WTC11 (cell line): ENCODE data around the gene KCNIP1. TPM values are rescaled to one million over a fixed set of nuclear protein-coding genes. Genes with fewer than 3 reads are reported as not detected.

Experiments
- ATAC-seq: fragments of 200-7000 bp; cut with Tn5 transposase; 2 replicates; pipeline ENCODE4 v1.10.0; 2021; ENCODE audit warnings: mild to moderate bottlenecking, moderate library complexity
- CTCF ChIA-PET: fragments of 300-600 bp; sonication (Branson Sonifier 250); formaldehyde crosslinking; loops from one replicate; lab custom pipeline; 2021; ENCODE audit warnings: antibody characterized with exemption; lab: Charles Lee
- POLR2A ChIA-PET: fragments of 350-600 bp; sonication (Branson Sonifier 250); formaldehyde crosslinking; loops from one replicate; lab custom pipeline; 2021; ENCODE audit warnings: antibody characterized with exemption; lab: Charles Lee
- DNase-seq: peaks from one replicate; pipeline ENCODE4 v3.0.0; 2021; ENCODE audit warnings: low spot score
- H3K27ac Mint-ChIP-seq: 2 replicates; pipeline ENCODE4 v1.8.0; 2021; ENCODE audit warnings: mixed read lengths
- H3K27me3 Mint-ChIP-seq: 2 replicates; pipeline ENCODE4 v1.8.0; 2021; ENCODE audit warnings: low read depth, mild to moderate bottlenecking, moderate library complexity, mixed read lengths
- H3K36me3 Mint-ChIP-seq: 2 replicates; pipeline ENCODE4 v1.8.0; 2021; ENCODE audit warnings: mixed read lengths
- H3K4me1 Mint-ChIP-seq: 2 replicates; pipeline ENCODE4 v1.8.0; 2022; ENCODE audit warnings: mixed read lengths
- H3K4me3 Mint-ChIP-seq: 2 replicates; pipeline ENCODE4 v1.8.0; 2021; ENCODE audit warnings: mild to moderate bottlenecking, moderate library complexity, mixed read lengths
- H3K9me3 Mint-ChIP-seq: 2 replicates; pipeline ENCODE4 v1.8.0; 2021; ENCODE audit warnings: mixed read lengths
- ATF6 ChIP-seq: sonication (generic); formaldehyde crosslinking; IDR thresholded peaks from 2 replicates; pipeline ENCODE4 v1.8.1; 2023; ENCODE audit warnings: mild to moderate bottlenecking, missing genetic modification reagents
- FOXP4 ChIP-seq: sonication (generic); formaldehyde crosslinking; IDR thresholded peaks from 2 replicates; pipeline ENCODE4 v1.8.0; 2022; ENCODE audit warnings: mild to moderate bottlenecking, missing genetic modification reagents
- GRHL2 ChIP-seq: fragments of 250-450 bp; sonication (Bioruptor Pico); IDR thresholded peaks from 2 replicates; pipeline ENCODE4 v1.8.0; 2022; ENCODE audit warnings: mild to moderate bottlenecking, moderate library complexity; ENCODE audit not compliant: insufficient replicate concordance, severe bottlenecking
- HMGA2 ChIP-seq: fragments of 250-450 bp; sonication (Bioruptor Pico); IDR thresholded peaks from 2 replicates; pipeline ENCODE4 v1.4.0; 2021; ENCODE audit warnings: mild to moderate bottlenecking, moderate library complexity
- JAZF1 ChIP-seq: fragments of 250-450 bp; sonication (Bioruptor Pico); IDR thresholded peaks from 2 replicates; pipeline ENCODE4 v1.9.0; 2021; ENCODE audit warnings: moderate library complexity, mild to moderate bottlenecking, inconsistent platforms
- MXD4 ChIP-seq: fragments of 250-450 bp; sonication (Bioruptor Pico); IDR thresholded peaks from 2 replicates; pipeline ENCODE4 v1.8.0; 2021; ENCODE audit warnings: mild to moderate bottlenecking, moderate library complexity, borderline replicate concordance
- NFE2L1 ChIP-seq: sonication (generic); formaldehyde crosslinking; IDR thresholded peaks from 2 replicates; pipeline ENCODE4 v1.8.1; 2023; ENCODE audit warnings: missing genetic modification reagents
- NR2C2 ChIP-seq: sonication (generic); formaldehyde crosslinking; IDR thresholded peaks from 2 replicates; pipeline ENCODE4 v1.8.0; 2022; ENCODE audit warnings: mild to moderate bottlenecking, missing genetic modification reagents
- SP1 ChIP-seq: sonication (generic); formaldehyde crosslinking; conservative IDR thresholded peaks from 2 replicates; pipeline ENCODE4 v1.8.1; 2022; ENCODE audit warnings: missing genetic modification reagents
- ZBTB21 ChIP-seq: sonication (generic); formaldehyde crosslinking; IDR thresholded peaks from 2 replicates; pipeline ENCODE4 v1.8.1; 2023; ENCODE audit warnings: mild to moderate bottlenecking, missing genetic modification reagents, borderline replicate concordance
- ZNF121 ChIP-seq: sonication (generic); formaldehyde crosslinking; IDR thresholded peaks from 2 replicates; pipeline ENCODE4 v1.8.0; 2023; ENCODE audit warnings: missing genetic modification reagents
- ZNF317 ChIP-seq: sonication (generic); formaldehyde crosslinking; IDR thresholded peaks from 2 replicates; pipeline ENCODE4 v1.8.1; 2023; ENCODE audit warnings: low read depth, mild to moderate bottlenecking, moderate library complexity, missing genetic modification reagents, borderline replicate concordance
- ZNF512 ChIP-seq: sonication (generic); formaldehyde crosslinking; IDR thresholded peaks from 2 replicates; pipeline ENCODE4 v1.8.1; 2022; ENCODE audit warnings: missing genetic modification reagents, borderline replicate concordance
- total RNA-seq: library from RNA; stranded (reverse); gene quantifications from 3 replicates; pipeline ENCODE4 v1.2.3, GENCODE V29; 2021
- TF ChIP-seq, protein P1 (sequence below): fragments of 250-450 bp; sonication (Bioruptor Pico); IDR thresholded peaks from 2 replicates; pipeline ENCODE4 v1.8.0; 2021; ENCODE audit warnings: mild to moderate bottlenecking
- TF ChIP-seq, protein P2 (sequence below): sonication (generic); formaldehyde crosslinking; IDR thresholded peaks from 2 replicates; pipeline ENCODE4 v1.8.1; 2022; ENCODE audit warnings: mild to moderate bottlenecking, missing genetic modification reagents, moderate library complexity, borderline replicate concordance
- TF ChIP-seq, protein P3 (sequence below): sonication (generic); formaldehyde crosslinking; IDR thresholded peaks from 2 replicates; pipeline ENCODE4 v1.8.1; 2022; ENCODE audit warnings: mild to moderate bottlenecking, moderate library complexity, missing genetic modification reagents
- TF ChIP-seq, protein P4 (sequence below): sonication (generic); formaldehyde crosslinking; IDR thresholded peaks from 2 replicates; pipeline ENCODE4 v1.8.1; 2022; ENCODE audit warnings: low read depth, missing genetic modification reagents, borderline replicate concordance

KCNIP1 gene
- total RNA-seq, 1 experiment from 2014 or later = 0.59 TPM

DNA sequence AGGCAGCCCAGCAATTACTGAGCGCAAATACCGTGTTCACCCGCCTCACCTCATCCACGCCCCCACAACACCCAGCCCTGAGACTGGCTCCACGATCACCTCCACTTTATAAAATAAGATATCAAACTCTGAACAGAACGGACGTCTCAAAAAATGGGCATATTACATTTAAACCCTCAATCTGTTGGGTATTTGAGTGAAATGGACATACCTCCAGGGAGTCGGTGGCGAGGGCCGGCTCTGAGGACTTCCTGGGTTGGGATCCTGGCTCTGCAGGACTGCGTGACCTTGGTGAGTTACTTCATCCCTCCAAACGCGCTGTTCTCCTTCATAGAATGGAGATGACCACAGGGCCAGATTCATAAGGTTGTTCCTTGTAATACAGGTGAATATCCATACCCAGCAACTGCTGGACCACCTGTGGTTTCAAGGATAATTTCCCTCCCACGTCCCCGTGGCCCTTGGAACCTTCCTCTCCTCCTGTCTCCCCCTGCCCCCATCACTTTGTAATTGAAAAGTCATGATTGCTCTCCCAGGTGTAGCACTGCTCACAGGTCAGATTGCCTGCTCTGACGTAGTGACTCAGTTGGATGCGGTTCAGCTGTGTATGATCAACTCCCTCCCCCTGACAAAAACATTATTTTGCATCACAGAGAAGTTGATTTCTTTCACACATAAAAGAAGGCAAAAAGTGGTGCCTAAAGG lies 135.6 kb downstream of the KCNIP1 start:
- POLR2A ChIA-PET = interaction anchor here (1.0 kb wide), 1 partner anchor 106 kb away, joined by 5 read pairs; no protein-coding TSS in a partner anchor
- CTCF ChIA-PET = interaction anchor here (0.8 to 5.0 kb wide), 19 partner anchors 14 to 493 kb away, joined by 3 to 55 read pairs (median 4); no protein-coding TSS in a partner anchor

GRCh38 chr5:170640731-170641588 lies 137.1 kb downstream of the KCNIP1 start:
- Mint-ChIP-seq H3K27ac (no peak overlapping the region), H3K9me3 (peaks cover 4% of the 10 kb centered on the region; the same call in 1 of the 2 replicates), H3K36me3 (no peaks in the 10 kb centered on the region)
- no peak for DNase-seq
- CTCF ChIA-PET = interaction anchor here (1.0 to 5.0 kb wide), 2 partner anchors 9 to 150 kb away, joined by 6 to 55 read pairs; no protein-coding TSS in a partner anchor
- no peak for TF ChIP-seq NR2C2 (CRISPR knock-in tag)
- TF ChIP-seq JAZF1 (CRISPR knock-in tag) = no peak
- TF ChIP-seq, protein P1, sequence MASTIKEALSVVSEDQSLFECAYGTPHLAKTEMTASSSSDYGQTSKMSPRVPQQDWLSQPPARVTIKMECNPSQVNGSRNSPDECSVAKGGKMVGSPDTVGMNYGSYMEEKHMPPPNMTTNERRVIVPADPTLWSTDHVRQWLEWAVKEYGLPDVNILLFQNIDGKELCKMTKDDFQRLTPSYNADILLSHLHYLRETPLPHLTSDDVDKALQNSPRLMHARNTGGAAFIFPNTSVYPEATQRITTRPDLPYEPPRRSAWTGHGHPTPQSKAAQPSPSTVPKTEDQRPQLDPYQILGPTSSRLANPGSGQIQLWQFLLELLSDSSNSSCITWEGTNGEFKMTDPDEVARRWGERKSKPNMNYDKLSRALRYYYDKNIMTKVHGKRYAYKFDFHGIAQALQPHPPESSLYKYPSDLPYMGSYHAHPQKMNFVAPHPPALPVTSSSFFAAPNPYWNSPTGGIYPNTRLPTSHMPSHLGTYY (CRISPR knock-in tag) = no peak
- no peak for TF ChIP-seq GRHL2 (CRISPR knock-in tag)
- TF ChIP-seq, protein P2, sequence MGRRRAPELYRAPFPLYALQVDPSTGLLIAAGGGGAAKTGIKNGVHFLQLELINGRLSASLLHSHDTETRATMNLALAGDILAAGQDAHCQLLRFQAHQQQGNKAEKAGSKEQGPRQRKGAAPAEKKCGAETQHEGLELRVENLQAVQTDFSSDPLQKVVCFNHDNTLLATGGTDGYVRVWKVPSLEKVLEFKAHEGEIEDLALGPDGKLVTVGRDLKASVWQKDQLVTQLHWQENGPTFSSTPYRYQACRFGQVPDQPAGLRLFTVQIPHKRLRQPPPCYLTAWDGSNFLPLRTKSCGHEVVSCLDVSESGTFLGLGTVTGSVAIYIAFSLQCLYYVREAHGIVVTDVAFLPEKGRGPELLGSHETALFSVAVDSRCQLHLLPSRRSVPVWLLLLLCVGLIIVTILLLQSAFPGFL (CRISPR knock-in tag) = no peak
- TF ChIP-seq, protein P3, sequence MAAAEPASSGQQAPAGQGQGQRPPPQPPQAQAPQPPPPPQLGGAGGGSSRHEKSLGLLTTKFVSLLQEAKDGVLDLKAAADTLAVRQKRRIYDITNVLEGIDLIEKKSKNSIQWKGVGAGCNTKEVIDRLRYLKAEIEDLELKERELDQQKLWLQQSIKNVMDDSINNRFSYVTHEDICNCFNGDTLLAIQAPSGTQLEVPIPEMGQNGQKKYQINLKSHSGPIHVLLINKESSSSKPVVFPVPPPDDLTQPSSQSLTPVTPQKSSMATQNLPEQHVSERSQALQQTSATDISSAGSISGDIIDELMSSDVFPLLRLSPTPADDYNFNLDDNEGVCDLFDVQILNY (CRISPR knock-in tag) = no peak
- TF ChIP-seq SP1 (CRISPR knock-in tag) = no peak
- TF ChIP-seq, all 79 proteins: peak for 0
- Mint-ChIP-seq H3K4me1 (peaks cover 36% of the 10 kb centered on the region), H3K27me3 (peaks cover 5% of the 10 kb centered on the region), H3K4me3 (no peak overlapping the region)
- POLR2A ChIA-PET = no interaction called here
- no peak for ATAC-seq

More for the DNA sequence above, 135.6 kb downstream of the KCNIP1 start:
- DNase-seq = no peak
- Mint-ChIP-seq H3K4me3 (peak overlapping the region; percentile 2; the same call in 1 of the 2 replicates), H3K27ac (no peak overlapping the region), H3K27me3 (peaks cover 5% of the 10 kb centered on the region), H3K36me3 (no peaks in the 10 kb centered on the region), H3K9me3 (peaks cover 4% of the 10 kb centered on the region; the same call in 1 of the 2 replicates), H3K4me1 (peaks cover 39% of the 10 kb centered on the region)
- peak; percentile 6; the same call in 1 of the 2 replicates for ATAC-seq
- no peak for TF ChIP-seq ZNF317 (CRISPR knock-in tag)
- no peak for TF ChIP-seq ZNF121 (CRISPR knock-in tag)
- 0 out of 2 replicates have a peak, but pooled peaks have one; percentile 33 for TF ChIP-seq ZBTB21 (CRISPR knock-in tag)

- POLR2A ChIA-PET = no interaction called here
- ATAC-seq = no peak
- H3K4me1 Mint-ChIP-seq = peaks cover 36% of the 10 kb centered on the region
- no peak for TF ChIP-seq ATF6
- no peak for TF ChIP-seq HMGA2 (CRISPR knock-in tag)
- no peak for TF ChIP-seq MXD4 (CRISPR knock-in tag)
- TF ChIP-seq ZNF512 (CRISPR knock-in tag) = no peak
- TF ChIP-seq, protein P4, sequence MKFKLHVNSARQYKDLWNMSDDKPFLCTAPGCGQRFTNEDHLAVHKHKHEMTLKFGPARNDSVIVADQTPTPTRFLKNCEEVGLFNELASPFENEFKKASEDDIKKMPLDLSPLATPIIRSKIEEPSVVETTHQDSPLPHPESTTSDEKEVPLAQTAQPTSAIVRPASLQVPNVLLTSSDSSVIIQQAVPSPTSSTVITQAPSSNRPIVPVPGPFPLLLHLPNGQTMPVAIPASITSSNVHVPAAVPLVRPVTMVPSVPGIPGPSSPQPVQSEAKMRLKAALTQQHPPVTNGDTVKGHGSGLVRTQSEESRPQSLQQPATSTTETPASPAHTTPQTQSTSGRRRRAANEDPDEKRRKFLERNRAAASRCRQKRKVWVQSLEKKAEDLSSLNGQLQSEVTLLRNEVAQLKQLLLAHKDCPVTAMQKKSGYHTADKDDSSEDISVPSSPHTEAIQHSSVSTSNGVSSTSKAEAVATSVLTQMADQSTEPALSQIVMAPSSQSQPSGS (CRISPR knock-in tag) = no peak
- no peak for TF ChIP-seq ZNF317 (CRISPR knock-in tag)
- TF ChIP-seq FOXP4 (CRISPR knock-in tag) = no peak
- TF ChIP-seq NFE2L1 = no peak
Observed at GRCh38 chr5:170641589-170642031, 137.8 kb downstream of the KCNIP1 start.

More at GRCh38 chr5:170641589-170642031, 137.8 kb downstream of the KCNIP1 start:
- CTCF ChIA-PET = interaction anchor here (5.0 kb wide), 1 partner anchor 150 kb away, joined by 55 read pairs; no protein-coding TSS in a partner anchor
- H3K27me3 Mint-ChIP-seq = peaks cover 5% of the 10 kb centered on the region
- DNase-seq = no peak
- H3K36me3 Mint-ChIP-seq = no peaks in the 10 kb centered on the region
- H3K27ac Mint-ChIP-seq = no peak overlapping the region
- no peak overlapping the region for H3K4me3 Mint-ChIP-seq
- H3K9me3 Mint-ChIP-seq = peaks cover 4% of the 10 kb centered on the region; the same call in 1 of the 2 replicates
